Ovary (tissue), 3 donors: ENCODE data around the gene FUT3.

ENCODE experiments used
- EP300 ChIP-seq: sonication (generic); formaldehyde crosslinking; IDR thresholded peaks from one replicate; pipeline ENCODE4 v1.6.1; 2017; ENCODE audit warnings: antibody characterized with exemption
- POLR2A ChIP-seq: fragments of 450-650 bp; IDR thresholded peaks from one replicate; pipeline ENCODE4 v1.6.1; 2017; ENCODE audit warnings: antibody characterized with exemption, mild to moderate bottlenecking, moderate library complexity
- TF ChIP-seq, protein P1 (sequence below), 3 donors: fragments of 450-650 bp in 2 of 3; fragments of 200-600 bp in 1 of 3; IDR thresholded peaks; one replicate each; pipeline versions ENCODE4 v1.5.1 to v1.8.0; 2016 to 2022; ENCODE audit warnings: antibody characterized with exemption in 3 of 3, mild to moderate bottlenecking in 1 of 3
- donor health status: DM: no; HTN: no; CAD: no.

DNA sequence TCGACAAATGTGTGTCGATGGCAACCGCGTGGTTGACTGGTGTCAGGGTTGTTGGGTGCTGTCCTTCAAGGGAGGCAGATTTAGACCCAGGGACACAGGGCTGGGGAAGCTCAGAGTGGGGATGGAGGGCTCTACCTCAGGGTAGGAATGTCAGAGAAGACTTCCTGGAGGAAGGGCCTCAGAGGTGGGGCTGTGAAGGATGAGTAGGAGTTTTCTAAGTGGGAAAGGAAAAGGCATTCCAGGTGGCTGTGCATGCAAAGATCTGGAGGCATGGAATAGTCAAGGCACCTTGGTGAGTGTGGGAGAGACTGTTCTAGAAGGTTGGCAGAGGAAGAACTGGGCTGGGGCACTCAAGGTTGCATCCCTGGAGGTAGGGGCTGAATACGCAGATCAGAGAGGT lies 44.3 kb downstream of the FUT3 start:
- TF ChIP-seq, protein P1, sequence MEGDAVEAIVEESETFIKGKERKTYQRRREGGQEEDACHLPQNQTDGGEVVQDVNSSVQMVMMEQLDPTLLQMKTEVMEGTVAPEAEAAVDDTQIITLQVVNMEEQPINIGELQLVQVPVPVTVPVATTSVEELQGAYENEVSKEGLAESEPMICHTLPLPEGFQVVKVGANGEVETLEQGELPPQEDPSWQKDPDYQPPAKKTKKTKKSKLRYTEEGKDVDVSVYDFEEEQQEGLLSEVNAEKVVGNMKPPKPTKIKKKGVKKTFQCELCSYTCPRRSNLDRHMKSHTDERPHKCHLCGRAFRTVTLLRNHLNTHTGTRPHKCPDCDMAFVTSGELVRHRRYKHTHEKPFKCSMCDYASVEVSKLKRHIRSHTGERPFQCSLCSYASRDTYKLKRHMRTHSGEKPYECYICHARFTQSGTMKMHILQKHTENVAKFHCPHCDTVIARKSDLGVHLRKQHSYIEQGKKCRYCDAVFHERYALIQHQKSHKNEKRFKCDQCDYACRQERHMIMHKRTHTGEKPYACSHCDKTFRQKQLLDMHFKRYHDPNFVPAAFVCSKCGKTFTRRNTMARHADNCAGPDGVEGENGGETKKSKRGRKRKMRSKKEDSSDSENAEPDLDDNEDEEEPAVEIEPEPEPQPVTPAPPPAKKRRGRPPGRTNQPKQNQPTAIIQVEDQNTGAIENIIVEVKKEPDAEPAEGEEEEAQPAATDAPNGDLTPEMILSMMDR (IDR thresholded peaks at IDR 0.05): no peak
- TF ChIP-seq EP300: no peak
- no peak for TF ChIP-seq POLR2A
